Measurements from ENCODE around the gene CPED1.
A peak's percentile ranks its signal among the peaks of the same experiment; 100 is the strongest.

DNA sequence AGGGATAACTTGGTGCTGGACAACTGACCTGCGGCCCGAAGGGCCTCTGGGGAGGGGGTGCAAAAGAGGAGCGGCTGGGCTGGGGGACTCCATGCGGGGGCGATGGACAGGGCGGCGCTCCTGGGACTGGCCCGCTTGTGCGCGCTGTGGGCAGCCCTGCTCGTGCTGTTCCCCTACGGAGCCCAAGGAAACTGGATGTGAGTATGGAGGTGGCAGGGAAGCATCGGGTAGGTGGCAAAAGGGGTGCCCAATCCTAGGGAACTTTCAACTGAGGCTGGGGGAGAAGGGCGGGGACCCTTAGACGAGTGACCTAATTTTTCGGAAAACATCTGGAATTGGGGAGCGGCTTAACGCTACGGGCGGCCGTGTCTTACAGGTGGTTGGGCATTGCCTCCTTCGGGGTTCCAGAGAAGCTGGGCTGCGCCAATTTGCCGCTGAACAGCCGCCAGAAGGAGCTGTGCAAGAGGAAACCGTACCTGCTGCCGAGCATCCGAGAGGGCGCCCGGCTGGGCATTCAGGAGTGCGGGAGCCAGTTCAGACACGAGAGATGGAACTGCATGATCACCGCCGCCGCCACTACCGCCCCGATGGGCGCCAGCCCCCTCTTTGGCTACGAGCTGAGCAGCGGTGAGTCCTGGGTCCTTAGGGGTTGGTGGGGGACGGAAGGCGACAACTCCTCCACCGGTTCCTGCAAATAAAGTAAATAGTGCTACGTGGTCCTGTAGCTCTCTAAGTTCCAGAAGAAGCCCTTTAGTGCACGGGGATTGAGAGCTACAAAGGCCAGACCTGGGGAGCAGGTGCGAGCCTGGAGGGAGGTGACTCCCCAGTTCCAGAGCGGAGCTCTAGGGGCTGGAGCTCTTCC is 340.9 kb downstream of the CPED1 start:
- TF ChIP-seq, protein P1, sequence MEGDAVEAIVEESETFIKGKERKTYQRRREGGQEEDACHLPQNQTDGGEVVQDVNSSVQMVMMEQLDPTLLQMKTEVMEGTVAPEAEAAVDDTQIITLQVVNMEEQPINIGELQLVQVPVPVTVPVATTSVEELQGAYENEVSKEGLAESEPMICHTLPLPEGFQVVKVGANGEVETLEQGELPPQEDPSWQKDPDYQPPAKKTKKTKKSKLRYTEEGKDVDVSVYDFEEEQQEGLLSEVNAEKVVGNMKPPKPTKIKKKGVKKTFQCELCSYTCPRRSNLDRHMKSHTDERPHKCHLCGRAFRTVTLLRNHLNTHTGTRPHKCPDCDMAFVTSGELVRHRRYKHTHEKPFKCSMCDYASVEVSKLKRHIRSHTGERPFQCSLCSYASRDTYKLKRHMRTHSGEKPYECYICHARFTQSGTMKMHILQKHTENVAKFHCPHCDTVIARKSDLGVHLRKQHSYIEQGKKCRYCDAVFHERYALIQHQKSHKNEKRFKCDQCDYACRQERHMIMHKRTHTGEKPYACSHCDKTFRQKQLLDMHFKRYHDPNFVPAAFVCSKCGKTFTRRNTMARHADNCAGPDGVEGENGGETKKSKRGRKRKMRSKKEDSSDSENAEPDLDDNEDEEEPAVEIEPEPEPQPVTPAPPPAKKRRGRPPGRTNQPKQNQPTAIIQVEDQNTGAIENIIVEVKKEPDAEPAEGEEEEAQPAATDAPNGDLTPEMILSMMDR (tag by site-specific recombination; IDR thresholded peaks at IDR 0.05), result peak; percentile 62
- no peak for TF ChIP-seq ZNF561 (tag by site-specific recombination; IDR thresholded peaks at IDR 0.05; ENCODE audit: borderline replicate concordance)
- no peak for TF ChIP-seq YY1 (tag by site-specific recombination; IDR thresholded peaks at IDR 0.05)
- TF ChIP-seq, protein P2, sequence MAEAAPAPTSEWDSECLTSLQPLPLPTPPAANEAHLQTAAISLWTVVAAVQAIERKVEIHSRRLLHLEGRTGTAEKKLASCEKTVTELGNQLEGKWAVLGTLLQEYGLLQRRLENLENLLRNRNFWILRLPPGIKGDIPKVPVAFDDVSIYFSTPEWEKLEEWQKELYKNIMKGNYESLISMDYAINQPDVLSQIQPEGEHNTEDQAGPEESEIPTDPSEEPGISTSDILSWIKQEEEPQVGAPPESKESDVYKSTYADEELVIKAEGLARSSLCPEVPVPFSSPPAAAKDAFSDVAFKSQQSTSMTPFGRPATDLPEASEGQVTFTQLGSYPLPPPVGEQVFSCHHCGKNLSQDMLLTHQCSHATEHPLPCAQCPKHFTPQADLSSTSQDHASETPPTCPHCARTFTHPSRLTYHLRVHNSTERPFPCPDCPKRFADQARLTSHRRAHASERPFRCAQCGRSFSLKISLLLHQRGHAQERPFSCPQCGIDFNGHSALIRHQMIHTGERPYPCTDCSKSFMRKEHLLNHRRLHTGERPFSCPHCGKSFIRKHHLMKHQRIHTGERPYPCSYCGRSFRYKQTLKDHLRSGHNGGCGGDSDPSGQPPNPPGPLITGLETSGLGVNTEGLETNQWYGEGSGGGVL (tag by site-specific recombination; IDR thresholded peaks at IDR 0.05), result no peak; the same call in 1 of the 2 replicates
- TF ChIP-seq ZNF184 (tag by site-specific recombination; IDR thresholded peaks at IDR 0.05), result no peak
- no peak for TF ChIP-seq ZNF274 (IDR thresholded peaks at IDR 0.05; ENCODE audit: low read length)
- no peak for TF ChIP-seq ZNF274 (tag by site-specific recombination; IDR thresholded peaks at IDR 0.05; ENCODE audit: borderline replicate concordance)
- TF ChIP-seq, protein P3, sequence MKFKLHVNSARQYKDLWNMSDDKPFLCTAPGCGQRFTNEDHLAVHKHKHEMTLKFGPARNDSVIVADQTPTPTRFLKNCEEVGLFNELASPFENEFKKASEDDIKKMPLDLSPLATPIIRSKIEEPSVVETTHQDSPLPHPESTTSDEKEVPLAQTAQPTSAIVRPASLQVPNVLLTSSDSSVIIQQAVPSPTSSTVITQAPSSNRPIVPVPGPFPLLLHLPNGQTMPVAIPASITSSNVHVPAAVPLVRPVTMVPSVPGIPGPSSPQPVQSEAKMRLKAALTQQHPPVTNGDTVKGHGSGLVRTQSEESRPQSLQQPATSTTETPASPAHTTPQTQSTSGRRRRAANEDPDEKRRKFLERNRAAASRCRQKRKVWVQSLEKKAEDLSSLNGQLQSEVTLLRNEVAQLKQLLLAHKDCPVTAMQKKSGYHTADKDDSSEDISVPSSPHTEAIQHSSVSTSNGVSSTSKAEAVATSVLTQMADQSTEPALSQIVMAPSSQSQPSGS (tag by site-specific recombination; IDR thresholded peaks at IDR 0.05; ENCODE audit: low read depth), result no peak
- TF ChIP-seq, protein P4, sequence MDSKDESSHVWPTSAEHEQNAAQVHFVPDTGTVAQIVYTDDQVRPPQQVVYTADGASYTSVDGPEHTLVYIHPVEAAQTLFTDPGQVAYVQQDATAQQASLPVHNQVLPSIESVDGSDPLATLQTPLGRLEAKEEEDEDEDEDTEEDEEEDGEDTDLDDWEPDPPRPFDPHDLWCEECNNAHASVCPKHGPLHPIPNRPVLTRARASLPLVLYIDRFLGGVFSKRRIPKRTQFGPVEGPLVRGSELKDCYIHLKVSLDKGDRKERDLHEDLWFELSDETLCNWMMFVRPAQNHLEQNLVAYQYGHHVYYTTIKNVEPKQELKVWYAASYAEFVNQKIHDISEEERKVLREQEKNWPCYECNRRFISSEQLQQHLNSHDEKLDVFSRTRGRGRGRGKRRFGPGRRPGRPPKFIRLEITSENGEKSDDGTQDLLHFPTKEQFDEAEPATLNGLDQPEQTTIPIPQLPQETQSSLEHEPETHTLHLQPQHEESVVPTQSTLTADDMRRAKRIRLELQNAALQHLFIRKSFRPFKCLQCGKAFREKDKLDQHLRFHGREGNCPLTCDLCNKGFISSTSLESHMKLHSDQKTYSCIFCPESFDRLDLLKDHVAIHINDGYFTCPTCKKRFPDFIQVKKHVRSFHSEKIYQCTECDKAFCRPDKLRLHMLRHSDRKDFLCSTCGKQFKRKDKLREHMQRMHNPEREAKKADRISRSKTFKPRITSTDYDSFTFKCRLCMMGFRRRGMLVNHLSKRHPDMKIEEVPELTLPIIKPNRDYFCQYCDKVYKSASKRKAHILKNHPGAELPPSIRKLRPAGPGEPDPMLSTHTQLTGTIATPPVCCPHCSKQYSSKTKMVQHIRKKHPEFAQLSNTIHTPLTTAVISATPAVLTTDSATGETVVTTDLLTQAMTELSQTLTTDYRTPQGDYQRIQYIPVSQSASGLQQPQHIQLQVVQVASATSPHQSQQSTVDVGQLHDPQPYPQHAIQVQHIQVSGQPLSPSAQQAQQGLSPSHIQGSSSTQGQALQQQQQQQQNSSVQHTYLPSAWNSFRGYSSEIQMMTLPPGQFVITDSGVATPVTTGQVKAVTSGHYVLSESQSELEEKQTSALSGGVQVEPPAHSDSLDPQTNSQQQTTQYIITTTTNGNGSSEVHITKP (tag by site-specific recombination; IDR thresholded peaks at IDR 0.05), result peak; percentile 33
